HepG2 (cell line): ENCODE data around the gene SLC2A2. TPM values are rescaled to one million over a fixed set of nuclear protein-coding genes. Genes with fewer than 3 reads are reported as not detected.

Experiments
- AHDC1 ChIP-seq: sonication (generic); formaldehyde crosslinking; IDR thresholded peaks from 2 replicates; pipeline ENCODE4 v1.5.1; 2020; ENCODE audit warnings: mild to moderate bottlenecking, missing genetic modification reagents, borderline replicate concordance
- ELF3 ChIP-seq: IDR thresholded peaks from 2 replicates; pipeline ENCODE4 v1.6.1; 2016; ENCODE audit warnings: missing genetic modification reagents, missing compliant biosample characterization
- FOXP4 ChIP-seq: sonication (generic); formaldehyde crosslinking; IDR thresholded peaks from 2 replicates; pipeline ENCODE4 v1.4.0; 2020; ENCODE audit warnings: missing genetic modification reagents
- HDAC1 ChIP-seq: sonication (generic); formaldehyde crosslinking; IDR thresholded peaks from 2 replicates; pipeline ENCODE4 v1.5.1; 2020; ENCODE audit warnings: mild to moderate bottlenecking, missing genetic modification reagents
- HNF4A ChIP-seq: sonication (generic); formaldehyde crosslinking; IDR thresholded peaks from 2 replicates; pipeline ENCODE4 v1.4.0; 2020; ENCODE audit warnings: missing genetic modification reagents
- HOMEZ ChIP-seq: IDR thresholded peaks from 2 replicates; pipeline ENCODE4 v1.6.1; 2016; ENCODE audit warnings: low read depth
- MED13 ChIP-seq: sonication (generic); formaldehyde crosslinking; IDR thresholded peaks from 2 replicates; pipeline ENCODE4 v1.5.0; 2020; ENCODE audit warnings: missing genetic modification reagents
- MIER2 ChIP-seq: IDR thresholded peaks from 2 replicates; pipeline ENCODE4 v1.6.1; 2016; ENCODE audit warnings: missing biosample characterization, missing genetic modification reagents
- PHF21A ChIP-seq: sonication (generic); formaldehyde crosslinking; IDR thresholded peaks from 2 replicates; pipeline ENCODE4 v1.5.0; 2020; ENCODE audit warnings: mild to moderate bottlenecking, missing genetic modification reagents
- SALL2 ChIP-seq: sonication (generic); formaldehyde crosslinking; IDR thresholded peaks from 2 replicates; pipeline ENCODE4 v1.8.1; 2023; ENCODE audit warnings: mild to moderate bottlenecking, missing genetic modification reagents, inconsistent platforms
- SAP130 ChIP-seq: IDR thresholded peaks from 2 replicates; pipeline ENCODE4 v1.6.1; 2016; ENCODE audit warnings: low read depth
- SMAD3 ChIP-seq: sonication (generic); formaldehyde crosslinking; IDR thresholded peaks from 2 replicates; pipeline ENCODE4 v1.4.0; 2020; ENCODE audit warnings: missing genetic modification reagents
- TCF7L2 ChIP-seq: IDR thresholded peaks from 2 replicates; pipeline ENCODE4 v1.6.1; 2011; ENCODE audit warnings: mild to moderate bottlenecking, low read depth, low read length, moderate library complexity
- ZMAT3 ChIP-seq: sonication (generic); formaldehyde crosslinking; conservative IDR thresholded peaks from 2 replicates; pipeline ENCODE4 v1.7.0; 2021; ENCODE audit warnings: missing genetic modification reagents
- ZNF317 ChIP-seq: sonication (generic); formaldehyde crosslinking; IDR thresholded peaks from 2 replicates; pipeline ENCODE4 v1.5.0; 2020; ENCODE audit warnings: mild to moderate bottlenecking, missing genetic modification reagents
- ZNF331 ChIP-seq: sonication (generic); formaldehyde crosslinking; IDR thresholded peaks from 2 replicates; pipeline ENCODE4 v1.4.0; 2020; ENCODE audit warnings: missing genetic modification reagents
- ZNF335 ChIP-seq: sonication (generic); formaldehyde crosslinking; IDR thresholded peaks from 2 replicates; pipeline ENCODE4 v1.4.0; 2020; ENCODE audit warnings: missing genetic modification reagents
- ZNF503 ChIP-seq: sonication (generic); formaldehyde crosslinking; IDR thresholded peaks from 2 replicates; pipeline ENCODE4 v1.4.0; 2020; ENCODE audit warnings: missing genetic modification reagents
- ZNF557 ChIP-seq: sonication (generic); formaldehyde crosslinking; IDR thresholded peaks from 2 replicates; pipeline ENCODE4 v1.4.0; 2020; ENCODE audit warnings: missing genetic modification reagents
- ZSCAN21 ChIP-seq: sonication (generic); formaldehyde crosslinking; IDR thresholded peaks from 2 replicates; pipeline ENCODE4 v1.8.0; 2022; ENCODE audit warnings: mild to moderate bottlenecking, missing genetic modification reagents, moderate library complexity, borderline replicate concordance
- polyA plus RNA-seq, 8 experiments: library from polyadenylated mRNA; depleted of rRNA in 3 of 8; stranded (reverse) in 7 of 8; unstranded in 1 of 8; fragments of >200 nt; fragmentation: Illumina TruSeq in 4 of 8; extraction: Trizol in 4 of 8; gene quantifications; 2 replicates each; pipeline versions ENCODE4 v1.2.1 to v1.2.3, GENCODE V29; 2011 to 2016; ENCODE audit warnings: low read depth in 4 of 8, missing spikeins in 1 of 8, mixed read lengths in 1 of 8; ENCODE audit not compliant: insufficient read depth in 1 of 8
- total RNA-seq, 5 experiments: library from RNA; depleted of rRNA; stranded (reverse); fragments of >200 nt; fragmentation: Illumina TruSeq; extraction: Trizol; gene quantifications; 2 replicates each; pipeline ENCODE4 v1.2.3, GENCODE V29; 2016; ENCODE audit warnings: low read depth in 1 of 5

SLC2A2 gene
- total and polyA plus RNA-seq, 2 of the 13 experiments (the other 11 are each of a cell fraction or from before 2014, with no cell fraction given): 19.5 to 23.2 TPM

- TF ChIP-seq ZNF503: peak; percentile 97
- 0 out of 2 replicates have a peak, but pooled peaks have one; percentile 62 for TF ChIP-seq ZNF557 (CRISPR knock-in tag)
- peak; percentile 59 for TF ChIP-seq HDAC1 (CRISPR knock-in tag)
- TF ChIP-seq SMAD3 (CRISPR knock-in tag): peak; percentile 93
- peak; percentile 79 for TF ChIP-seq HNF4A
- peak; percentile 99 for TF ChIP-seq AHDC1
- TF ChIP-seq HOMEZ (CRISPR knock-in tag): peak; percentile 98
- TF ChIP-seq ZSCAN21 (CRISPR knock-in tag): 0 out of 2 replicates have a peak, but pooled peaks have one; percentile 33
- TF ChIP-seq MIER2 (CRISPR knock-in tag): peak; percentile 64; the same call in 1 of the 2 replicates
- TF ChIP-seq TCF7L2: 0 out of 2 replicates have a peak, but pooled peaks have one; percentile 25
- TF ChIP-seq ZNF331 (CRISPR knock-in tag): peak; percentile 82
- TF ChIP-seq PHF21A (CRISPR knock-in tag): peak; percentile 64
- TF ChIP-seq FOXP4: peak; percentile 98
- TF ChIP-seq ZNF335 (CRISPR knock-in tag): peak; percentile 67; the same call in 1 of the 2 replicates
- peak; percentile 78; the same call in 1 of the 2 replicates for TF ChIP-seq MED13 (CRISPR knock-in tag)
- TF ChIP-seq ELF3 (CRISPR knock-in tag): peak; percentile 92
- TF ChIP-seq SALL2: peak; percentile 51; the same call in 1 of the 2 replicates
- 0 out of 2 replicates have a peak, but pooled peaks have one; percentile 34 for TF ChIP-seq ZMAT3 (CRISPR knock-in tag)
- TF ChIP-seq ZNF317 (CRISPR knock-in tag): peak; percentile 85; the same call in 1 of the 2 replicates
- peak; percentile 63 for TF ChIP-seq SAP130 (CRISPR knock-in tag)
Observed at GRCh38 chr3:170972917-170973316, 53.6 kb downstream of the SLC2A2 start (continued).
